SK-N-MC (cell line): Measurements from ENCODE around the gene MUC6.
"Not testable (repeated sequence)": the region's sequence is repeated elsewhere in the genome, so short reads cannot be mapped to it uniquely, and the experiment has no call there.

Source experiments
- EZH2 ChIP-seq: fragments of 200-600 bp; sonication (generic); IDR thresholded peaks from one replicate; pipeline ENCODE4 v1.6.1; 2017; ENCODE audit warnings: antibody characterized with exemption
- FOXP2 ChIP-seq: optimal IDR thresholded peaks from 2 replicates; pipeline ENCODE3; 2011; ENCODE audit warnings: mild to moderate bottlenecking, moderate library complexity; ENCODE audit not compliant: insufficient read depth; ENCODE audit errors: extremely low read length, control extremely low read depth
- POLR2AphosphoS5 ChIP-seq: IDR thresholded peaks from 2 replicates; pipeline ENCODE4 v1.6.1; 2012; ENCODE audit warnings: mild to moderate bottlenecking, low read depth, low read length, borderline replicate concordance

GRCh38 chr11:975376-975775 lies 61.1 kb downstream of the MUC6 start:
- TF ChIP-seq EZH2, POLR2AphosphoS5, FOXP2: not testable (repeated sequence)
